ENCODE data around the gene FUS.

The FUS gene

GRCh38 chr16:31141489-31142108, 38.3 kb upstream of the FUS start:
- TF ChIP-seq GATA2 (IDR thresholded peaks at IDR 0.05; ENCODE audit: low read depth, low read length), result no peak
- TF ChIP-seq GATA3 (IDR thresholded peaks at IDR 0.05; ENCODE audit: low read depth, low read length), result no peak

- no peak for TF ChIP-seq GATA3 (IDR thresholded peaks at IDR 0.05; ENCODE audit: low read depth, low read length)
Measured at GRCh38 chr16:31142109-31143010, 37.6 kb upstream of the FUS start.

GRCh38 chr16:31143011-31143693, 36.8 kb upstream of the FUS start:
- TF ChIP-seq GATA2 (IDR thresholded peaks at IDR 0.05; ENCODE audit: low read depth, low read length) (no peak), GATA3 (IDR thresholded peaks at IDR 0.05; ENCODE audit: low read depth, low read length) (no peak)

GRCh38 chr16:31143694-31144148, 36.2 kb upstream of the FUS start:
- TF ChIP-seq GATA3 (IDR thresholded peaks at IDR 0.05; ENCODE audit: low read depth, low read length), result no peak
- no peak for TF ChIP-seq GATA2 (IDR thresholded peaks at IDR 0.05; ENCODE audit: low read depth, low read length)

GRCh38 chr16:31145398-31145990, 34.4 kb upstream of the FUS start:
- no peak for TF ChIP-seq GATA2 (IDR thresholded peaks at IDR 0.05; ENCODE audit: low read depth, low read length)
- TF ChIP-seq GATA3 (IDR thresholded peaks at IDR 0.05; ENCODE audit: low read depth, low read length), result no peak

- TF ChIP-seq GATA2 (IDR thresholded peaks at IDR 0.05; ENCODE audit: low read depth, low read length) (no peak), GATA3 (IDR thresholded peaks at IDR 0.05; ENCODE audit: low read depth, low read length) (no peak)
Measured at GRCh38 chr16:31147574-31147973, 32.4 kb upstream of the FUS start.

GRCh38 chr16:31148281-31148728, 31.6 kb upstream of the FUS start:
- TF ChIP-seq GATA2 (IDR thresholded peaks at IDR 0.05; ENCODE audit: low read depth, low read length) (no peak), GATA3 (IDR thresholded peaks at IDR 0.05; ENCODE audit: low read depth, low read length) (no peak)

- no peak for TF ChIP-seq GATA2 (IDR thresholded peaks at IDR 0.05; ENCODE audit: low read depth, low read length)
- TF ChIP-seq GATA3 (IDR thresholded peaks at IDR 0.05; ENCODE audit: low read depth, low read length), result no peak
Measured at GRCh38 chr16:31148896-31149295, 31.0 kb upstream of the FUS start.

GRCh38 chr16:31149332-31149731, 30.6 kb upstream of the FUS start:
- TF ChIP-seq GATA3 (IDR thresholded peaks at IDR 0.05; ENCODE audit: low read depth, low read length) (no peak), GATA2 (IDR thresholded peaks at IDR 0.05; ENCODE audit: low read depth, low read length) (no peak)

- no peak for TF ChIP-seq GATA2 (IDR thresholded peaks at IDR 0.05; ENCODE audit: low read depth, low read length)
Measured at GRCh38 chr16:31149894-31150890, 29.7 kb upstream of the FUS start, which contains the start of gene PRSS36. Gene PRSS36, minus strand, starts transcription at chr16:31150066. Its CDS starts 31 bp downstream, at chr16:31150035.

- TF ChIP-seq GATA3 (IDR thresholded peaks at IDR 0.05; ENCODE audit: low read depth, low read length) (no peak), GATA2 (IDR thresholded peaks at IDR 0.05; ENCODE audit: low read depth, low read length) (no peak)
Measured at GRCh38 chr16:31157136-31157535, 22.8 kb upstream of the FUS start.

GRCh38 chr16:31167315-31167714, 12.6 kb upstream of the FUS start:
- TF ChIP-seq GATA3 (IDR thresholded peaks at IDR 0.05; ENCODE audit: low read depth, low read length), result no peak
- TF ChIP-seq GATA2 (IDR thresholded peaks at IDR 0.05; ENCODE audit: low read depth, low read length), result no peak

GRCh38 chr16:31168848-31169247, 11.1 kb upstream of the FUS start:
- no peak for TF ChIP-seq GATA2 (IDR thresholded peaks at IDR 0.05; ENCODE audit: low read depth, low read length)
- no peak for TF ChIP-seq GATA3 (IDR thresholded peaks at IDR 0.05; ENCODE audit: low read depth, low read length)
